Muscle layer of duodenum (tissue), 2 donors: ENCODE results near the gene CFP.
A peak's percentile ranks its signal among the peaks of the same experiment; 100 is the strongest.

Experiments
- H3K27ac ChIP-seq: one replicate; pipeline ENCODE4 v1.7.0; 2013; ENCODE audit warnings: mild to moderate bottlenecking, low read length
- H3K27me3 ChIP-seq: one replicate; pipeline ENCODE4 v1.7.0; 2013; ENCODE audit warnings: low read depth, mild to moderate bottlenecking, control low read depth, low read length
- H3K36me3 ChIP-seq, 2 donors: one replicate each; pipeline ENCODE4 v1.7.0; 2013; ENCODE audit warnings: low read length in 2 of 2, control low read depth in 1 of 2, mild to moderate bottlenecking in 1 of 2; ENCODE audit not compliant: insufficient read depth in 2 of 2, control insufficient read depth in 1 of 2
- H3K4me1 ChIP-seq, 2 donors: one replicate each; pipeline ENCODE4 v1.7.0; 2013; ENCODE audit warnings: low read length in 2 of 2, mild to moderate bottlenecking in 2 of 2, control low read depth in 1 of 2, moderate library complexity in 1 of 2; ENCODE audit not compliant: insufficient read depth in 2 of 2, control insufficient read depth in 1 of 2
- H3K4me3 ChIP-seq, 2 donors: one replicate each; pipeline ENCODE4 v1.7.0; 2013; ENCODE audit warnings: low read length in 2 of 2, low read depth in 1 of 2, mild to moderate bottlenecking in 1 of 2
- H3K9me3 ChIP-seq, 2 donors: one replicate each; pipeline ENCODE4 v1.7.0; 2013; ENCODE audit warnings: low read length in 2 of 2, control low read depth in 1 of 2, mild to moderate bottlenecking in 1 of 2; ENCODE audit not compliant: control insufficient read depth in 1 of 2
- donor health status: healthy.

Gene CFP

GRCh38 chrX:47583240-47583861 is 46.4 kb downstream of the CFP start:
- peaks cover 5 to 6% of the 10 kb centered on the region in 2 donors for H3K4me1 ChIP-seq
- peak overlapping the region; percentile 63 for H3K27ac ChIP-seq
- H3K36me3 ChIP-seq: peaks cover 0 to 12% of the 10 kb centered on the region in 2 donors
- H3K27me3 ChIP-seq: no peaks in the 10 kb centered on the region
- no peaks in the 10 kb centered on the region for H3K9me3 ChIP-seq
- peak overlapping the region; percentile 52 to 55 for H3K4me3 ChIP-seq

- no peaks in the 10 kb centered on the region for H3K27me3 ChIP-seq
- H3K4me3 ChIP-seq: peak within 1 kb of the TSS; percentile 52 to 55
- peaks cover 0 to 12% of the 10 kb centered on the region in 2 donors for H3K36me3 ChIP-seq
- H3K9me3 ChIP-seq: no peaks in the 10 kb centered on the region
- peaks cover 5 to 6% of the 10 kb centered on the region in 2 donors for H3K4me1 ChIP-seq
- H3K27ac ChIP-seq: peak within 1 kb of the TSS; percentile 63
Measured at GRCh38 chrX:47581731-47582647, 47.7 kb downstream of the CFP start, which contains the start of gene TIMP1. TIMP1 (plus strand) TSS chrX:47582436; CDS start chrX:47583416, 980 bp downstream.

- H3K4me3 ChIP-seq: no peak overlapping the region
Measured at GRCh38 chrX:47579537-47579936, 50.2 kb downstream of the CFP start.

GRCh38 chrX:47578692-47579091 is 51.0 kb downstream of the CFP start:
- Histone ChIP-seq H3K4me3 (no peak overlapping the region), H3K4me1 (peaks cover 5 to 13% of the 10 kb centered on the region in 2 donors)

More at GRCh38 chrX:47579537-47579936, 50.2 kb downstream of the CFP start:
- Histone ChIP-seq H3K36me3 (no peaks in the 10 kb centered on the region), H3K4me1 (peaks cover 5 to 8% of the 10 kb centered on the region in 2 donors), H3K9me3 (no peaks in the 10 kb centered on the region), H3K27ac (no peak overlapping the region), H3K27me3 (no peaks in the 10 kb centered on the region)

GRCh38 chrX:47577901-47578300 is 51.8 kb downstream of the CFP start:
- Histone ChIP-seq H3K27me3 (no peaks in the 10 kb centered on the region), H3K36me3 (no peaks in the 10 kb centered on the region), H3K27ac (no peak overlapping the region), H3K4me1 (peaks cover 5 to 10% of the 10 kb centered on the region in 2 donors), H3K9me3 (no peaks in the 10 kb centered on the region), H3K4me3 (no peak overlapping the region)

More at GRCh38 chrX:47578692-47579091, 51.0 kb downstream of the CFP start:
- Histone ChIP-seq H3K27ac (no peak overlapping the region), H3K9me3 (no peaks in the 10 kb centered on the region), H3K36me3 (no peaks in the 10 kb centered on the region), H3K27me3 (no peaks in the 10 kb centered on the region)

GRCh38 chrX:47577424-47577823 is 52.3 kb downstream of the CFP start:
- Histone ChIP-seq H3K27ac (no peak overlapping the region), H3K36me3 (no peaks in the 10 kb centered on the region), H3K9me3 (no peaks in the 10 kb centered on the region), H3K4me3 (no peak overlapping the region), H3K27me3 (no peaks in the 10 kb centered on the region), H3K4me1 (peaks cover 5 to 10% of the 10 kb centered on the region in 2 donors)

GRCh38 chrX:47576021-47576898 is 53.5 kb downstream of the CFP start:
- no peaks in the 10 kb centered on the region for H3K27me3 ChIP-seq
- no peaks in the 10 kb centered on the region for H3K9me3 ChIP-seq
- no peak overlapping the region for H3K27ac ChIP-seq
- peaks cover 0 to 7% of the 10 kb centered on the region in 2 donors for H3K4me1 ChIP-seq
- H3K36me3 ChIP-seq: peaks cover 0 to 9% of the 10 kb centered on the region in 2 donors
- no peak overlapping the region for H3K4me3 ChIP-seq

- no peaks in the 10 kb centered on the region for H3K27me3 ChIP-seq
Measured at GRCh38 chrX:47574547-47575301, 55.0 kb downstream of the CFP start.

GRCh38 chrX:47574076-47574546 is 55.6 kb downstream of the CFP start:
- Histone ChIP-seq H3K9me3 (no peaks in the 10 kb centered on the region), H3K4me3 (no peak overlapping the region), H3K36me3 (peaks cover 4 to 29% of the 10 kb centered on the region in 2 donors), H3K27ac (no peak overlapping the region), H3K27me3 (no peaks in the 10 kb centered on the region), H3K4me1 (peaks cover 0 to 7% of the 10 kb centered on the region in 2 donors)

More at GRCh38 chrX:47574547-47575301, 55.0 kb downstream of the CFP start:
- Histone ChIP-seq H3K4me1 (peaks cover 0 to 7% of the 10 kb centered on the region in 2 donors), H3K4me3 (no peak overlapping the region), H3K27ac (no peak overlapping the region), H3K36me3 (peaks cover 0 to 23% of the 10 kb centered on the region in 2 donors), H3K9me3 (no peaks in the 10 kb centered on the region)

- H3K4me3 ChIP-seq: no peak overlapping the region
- H3K27ac ChIP-seq: no peak overlapping the region
- H3K27me3 ChIP-seq: no peaks in the 10 kb centered on the region
- peaks cover 6 to 35% of the 10 kb centered on the region in 2 donors for H3K36me3 ChIP-seq
- no peaks in the 10 kb centered on the region for H3K9me3 ChIP-seq
- H3K4me1 ChIP-seq: peaks cover 0 to 7% of the 10 kb centered on the region in 2 donors
Measured at GRCh38 chrX:47573341-47574075, 56.2 kb downstream of the CFP start.
